Inflammatory macrophage treated with lipopolysaccharide for 1 hour (primary cell): ENCODE measurements around the gene MFSD8.
A peak's percentile ranks its signal among the peaks of the same experiment; 100 is the strongest.
"Not testable (repeated sequence)": the region's sequence is repeated elsewhere in the genome, so short reads cannot be mapped to it uniquely, and the experiment has no call there.

Experiments used
- DNase-seq, 2 donors: peaks; one replicate each; pipeline ENCODE4 v3.0.0-alpha.2; 2020 to 2022

MFSD8 gene

GRCh38 chr4:127930175-127930574, 34.8 kb downstream of the MFSD8 start:
- no peak for DNase-seq

- DNase-seq: not testable (repeated sequence)
Measured at GRCh38 chr4:127925720-127926119, 39.3 kb downstream of the MFSD8 start.

- no peak for DNase-seq
Measured at GRCh38 chr4:127922226-127922625, 42.7 kb downstream of the MFSD8 start.

- no peak for DNase-seq
Measured at GRCh38 chr4:127920521-127920920, 44.5 kb downstream of the MFSD8 start.

- DNase-seq: no peak
Measured at GRCh38 chr4:127917151-127917550, 47.8 kb downstream of the MFSD8 start.

- no peak for DNase-seq
Measured at GRCh38 chr4:127916512-127916911, 48.5 kb downstream of the MFSD8 start.

- no peak for DNase-seq
Measured at GRCh38 chr4:127905029-127905428, 59.9 kb downstream of the MFSD8 start.

- DNase-seq: not testable (repeated sequence)
Measured at GRCh38 chr4:127899682-127900081, 65.3 kb downstream of the MFSD8 start.

- DNase-seq: no peak
Measured at GRCh38 chr4:127896528-127896927, 68.4 kb downstream of the MFSD8 start.

GRCh38 chr4:127896069-127896468, 68.9 kb downstream of the MFSD8 start:
- DNase-seq: no peak

GRCh38 chr4:127889903-127890302, 75.1 kb downstream of the MFSD8 start:
- DNase-seq: no peak

GRCh38 chr4:127888559-127888958, 76.4 kb downstream of the MFSD8 start:
- DNase-seq: no peak

GRCh38 chr4:127881563-127881864, 83.5 kb downstream of the MFSD8 start:
- no peak for DNase-seq

- DNase-seq: peak; percentile 96 to 97
Measured at GRCh38 chr4:127880763-127881562, 84.0 kb downstream of the MFSD8 start, which contains the start of gene PLK4. TSS of gene PLK4 (plus strand) at chr4:127880893. CDS start at chr4:127881135, 242 bp downstream.

- no peak for DNase-seq
Measured at GRCh38 chr4:127875791-127876190, 89.2 kb downstream of the MFSD8 start.

- no peak for DNase-seq
Measured at GRCh38 chr4:127870688-127871087, 94.3 kb downstream of the MFSD8 start.

GRCh38 chr4:127870281-127870680, 94.7 kb downstream of the MFSD8 start:
- no peak for DNase-seq

GRCh38 chr4:127868196-127868595, 96.8 kb downstream of the MFSD8 start:
- no peak for DNase-seq
